NCI-H2029 treated with DMSO at 0.1 percent for 48 hours (cell line): ENCODE results near the gene CRKL.

Source experiments
- DNase-seq: peaks from one replicate; lab custom pipeline; 2025; lab: John Stamatoyannopoulos, UW

The CRKL gene

DNA sequence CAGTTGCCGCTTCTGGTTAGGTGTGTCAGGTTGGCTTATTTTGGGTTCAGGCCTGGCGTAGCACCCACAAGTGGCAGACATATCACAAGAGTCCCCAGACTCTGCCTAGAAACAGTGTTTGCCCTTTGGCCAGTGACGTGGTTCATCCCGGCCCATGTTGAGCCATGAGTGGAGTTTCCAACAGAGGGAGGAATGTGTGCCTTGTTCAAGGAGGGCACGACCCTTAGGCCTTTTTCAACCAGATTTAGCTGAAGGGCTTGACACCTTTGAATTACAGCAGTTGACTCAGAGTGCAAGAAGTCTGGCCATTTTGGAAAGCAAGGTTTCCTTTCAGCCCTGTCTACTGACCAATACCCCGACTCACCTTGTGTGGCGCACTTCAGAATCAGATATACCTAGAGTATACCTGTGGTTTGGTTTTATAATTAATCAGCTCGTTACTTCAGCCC is 34.7 kb downstream of the CRKL start:
- DNase-seq = no peak

DNA sequence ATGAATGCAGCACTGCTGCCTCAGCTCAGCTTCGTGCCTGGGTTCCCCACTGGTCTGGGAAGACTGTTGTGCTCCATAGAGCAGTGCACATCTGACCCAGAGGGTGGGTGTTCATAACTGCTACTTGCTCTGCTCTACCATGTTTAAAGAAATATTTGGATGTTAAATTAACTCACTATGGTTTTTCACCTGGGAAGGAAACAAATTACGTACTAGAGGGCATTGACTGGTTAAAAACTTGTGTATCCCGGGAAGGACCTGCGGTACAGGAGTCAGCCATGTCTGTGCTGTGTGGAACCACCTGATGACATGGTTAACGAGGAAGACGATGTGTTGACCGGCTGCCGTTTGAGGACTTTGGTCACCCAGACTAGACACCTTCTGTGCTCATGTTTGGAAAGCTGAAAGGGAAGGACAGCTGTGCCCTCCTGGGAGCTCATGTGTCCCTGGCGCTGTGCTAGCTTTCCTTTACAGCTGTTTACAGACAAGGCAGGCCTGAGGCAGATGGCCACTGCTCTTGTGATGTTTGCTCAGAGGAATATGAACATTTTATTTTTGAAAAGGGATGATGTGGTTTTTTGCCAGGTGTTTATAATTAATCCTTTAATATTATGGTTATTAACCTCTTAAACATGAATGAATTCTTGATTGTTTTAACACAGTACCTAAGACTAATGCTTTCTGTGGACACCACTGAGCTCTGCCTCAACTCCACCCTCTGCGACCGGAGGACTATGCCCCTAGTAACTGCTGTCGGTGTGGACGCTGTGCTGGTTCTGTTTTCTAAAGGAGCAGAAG is 35.5 kb downstream of the CRKL start:
- DNase-seq = peak; percentile 12

DNA sequence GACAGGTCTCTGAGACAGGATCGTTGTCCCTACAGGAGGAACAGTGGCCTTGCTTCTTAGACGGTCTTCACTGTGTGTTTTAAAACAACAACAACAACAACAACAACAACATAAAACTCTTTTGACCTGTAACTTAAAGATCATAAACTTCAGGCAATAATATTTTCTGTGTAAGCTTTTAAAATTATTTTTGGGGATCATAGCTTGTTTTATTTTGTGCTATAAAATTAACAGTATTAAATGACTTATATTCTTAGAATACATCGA is 36.1 kb downstream of the CRKL start:
- no peak for DNase-seq

DNA sequence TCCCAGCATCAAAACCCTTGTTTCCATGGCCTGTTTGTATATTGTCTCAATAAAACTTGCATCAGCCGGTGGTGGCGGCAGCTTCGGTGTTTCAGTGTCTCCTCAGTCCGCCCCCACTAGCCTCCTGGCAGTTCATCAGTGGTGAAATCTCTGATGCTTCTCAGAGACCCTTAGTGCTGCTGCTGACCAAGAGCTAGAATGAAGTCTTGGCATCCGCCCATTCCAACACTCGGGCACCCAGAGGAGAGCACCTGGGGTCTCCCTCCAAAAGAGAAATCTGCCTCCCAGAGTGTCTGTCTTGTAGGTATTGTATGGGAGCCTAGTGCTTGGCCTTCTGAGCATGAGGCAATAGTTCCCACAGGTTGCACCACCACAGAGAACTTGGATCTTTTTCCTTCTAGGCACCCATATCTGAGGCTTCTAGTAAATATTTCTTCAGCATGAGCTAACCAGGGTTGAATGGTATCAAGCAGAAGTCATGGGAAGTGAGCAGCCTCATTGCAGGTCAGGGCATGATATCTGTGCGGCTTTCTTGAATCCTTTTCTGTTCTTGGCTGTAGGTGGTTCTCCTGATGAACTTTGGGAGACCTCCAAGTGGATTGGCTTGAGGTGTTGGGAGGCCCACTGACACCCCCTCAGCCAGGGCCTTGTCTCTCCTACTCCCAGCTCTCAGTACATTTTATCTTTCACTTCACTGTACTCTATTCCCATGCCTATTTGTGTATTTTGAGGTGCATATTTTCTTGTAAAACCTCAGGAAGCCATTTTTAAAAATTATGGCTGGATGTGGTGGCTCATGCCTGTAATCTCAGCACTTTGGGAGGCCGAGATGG is 36.7 kb downstream of the CRKL start:
- no peak for DNase-seq

DNA sequence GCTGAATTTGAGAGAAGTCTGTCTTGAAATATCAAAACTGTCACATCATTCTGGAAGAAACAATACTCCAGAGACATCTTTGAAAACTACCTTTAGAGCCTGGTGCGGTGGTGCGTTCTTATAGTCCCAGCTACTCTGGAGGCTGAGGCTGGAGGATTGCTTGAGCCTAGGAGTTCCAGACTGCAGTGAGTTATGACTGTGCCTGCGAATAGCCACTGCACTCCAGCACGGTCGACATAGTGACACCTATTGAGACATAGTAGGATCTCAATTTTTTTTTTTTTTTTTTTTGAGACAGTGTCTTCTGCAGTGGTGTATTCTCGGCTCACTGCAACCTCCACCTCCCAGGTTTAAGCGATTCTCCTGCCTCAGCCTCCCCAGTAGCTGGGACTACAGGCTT is 38.3 kb downstream of the CRKL start:
- no peak for DNase-seq

DNA sequence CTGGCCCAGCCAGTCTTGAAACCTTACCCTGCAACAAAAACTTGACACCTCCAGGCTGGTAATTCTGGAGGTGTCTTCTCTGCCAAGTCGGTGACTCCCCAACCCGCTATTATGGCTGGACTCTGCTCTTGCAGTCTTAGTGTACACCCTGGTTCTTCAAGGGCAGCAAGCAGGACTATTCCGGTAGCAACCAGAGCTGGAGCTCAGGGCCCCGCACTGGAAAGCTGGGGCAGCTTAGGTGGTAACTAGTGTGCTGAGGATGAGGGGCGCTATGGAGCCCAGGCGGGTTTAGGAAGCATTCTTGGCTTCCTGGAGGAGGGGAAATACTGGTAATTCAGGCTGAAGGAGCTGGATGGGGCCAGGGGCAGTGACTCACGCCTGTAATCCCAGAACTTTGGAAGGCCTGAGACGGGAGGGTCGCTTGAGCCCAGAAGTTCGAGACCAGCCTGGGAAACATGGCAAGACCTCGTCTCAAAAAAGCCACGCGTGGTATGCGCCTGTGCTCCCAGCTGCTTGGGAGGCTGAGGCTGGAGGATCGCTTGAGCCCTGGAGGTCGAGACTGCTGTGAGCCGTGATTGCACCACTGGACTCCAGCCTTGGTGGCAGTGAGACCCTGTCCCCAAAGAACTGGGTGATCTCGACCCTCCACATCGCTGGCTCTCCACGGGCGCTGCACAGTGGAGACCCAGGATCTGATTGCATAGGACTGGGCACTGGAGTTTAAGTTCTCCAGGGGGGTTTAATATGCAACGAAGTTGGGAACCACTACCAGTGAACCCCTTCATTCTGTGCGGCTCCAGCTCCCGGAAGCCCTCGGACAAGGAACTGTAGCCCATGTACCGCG is 39.3 kb downstream of the CRKL start:
- no peak for DNase-seq

DNA sequence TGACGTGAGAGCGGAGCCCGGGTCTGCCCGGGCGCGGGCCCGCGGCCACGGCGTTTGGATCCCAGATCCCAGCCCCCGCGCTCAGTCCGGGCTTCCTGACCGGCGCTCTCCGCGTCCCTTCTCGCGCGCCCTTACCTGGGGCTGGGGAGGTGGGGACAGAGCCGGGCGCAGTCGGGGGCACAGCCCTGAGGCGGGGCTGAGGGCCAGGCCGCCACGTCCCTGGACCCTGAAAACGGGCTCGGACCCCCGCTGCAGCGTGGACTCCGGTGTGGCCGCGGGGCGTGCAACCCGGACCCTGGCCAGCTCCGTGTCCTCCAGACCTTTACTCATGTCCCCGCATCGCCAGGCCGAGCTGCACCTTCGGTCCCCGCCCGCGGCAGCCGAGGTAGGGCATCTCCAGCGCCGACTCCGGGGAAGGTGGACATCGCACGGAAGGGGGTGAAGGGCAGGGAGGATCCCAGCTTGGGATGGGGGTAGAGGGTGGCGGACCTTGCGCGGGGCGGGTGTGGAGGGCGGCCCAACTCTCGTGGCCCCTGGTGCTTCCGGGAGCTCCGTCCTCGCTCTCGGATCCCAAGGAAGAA is 40.0 kb downstream of the CRKL start:
- no peak for DNase-seq

DNA sequence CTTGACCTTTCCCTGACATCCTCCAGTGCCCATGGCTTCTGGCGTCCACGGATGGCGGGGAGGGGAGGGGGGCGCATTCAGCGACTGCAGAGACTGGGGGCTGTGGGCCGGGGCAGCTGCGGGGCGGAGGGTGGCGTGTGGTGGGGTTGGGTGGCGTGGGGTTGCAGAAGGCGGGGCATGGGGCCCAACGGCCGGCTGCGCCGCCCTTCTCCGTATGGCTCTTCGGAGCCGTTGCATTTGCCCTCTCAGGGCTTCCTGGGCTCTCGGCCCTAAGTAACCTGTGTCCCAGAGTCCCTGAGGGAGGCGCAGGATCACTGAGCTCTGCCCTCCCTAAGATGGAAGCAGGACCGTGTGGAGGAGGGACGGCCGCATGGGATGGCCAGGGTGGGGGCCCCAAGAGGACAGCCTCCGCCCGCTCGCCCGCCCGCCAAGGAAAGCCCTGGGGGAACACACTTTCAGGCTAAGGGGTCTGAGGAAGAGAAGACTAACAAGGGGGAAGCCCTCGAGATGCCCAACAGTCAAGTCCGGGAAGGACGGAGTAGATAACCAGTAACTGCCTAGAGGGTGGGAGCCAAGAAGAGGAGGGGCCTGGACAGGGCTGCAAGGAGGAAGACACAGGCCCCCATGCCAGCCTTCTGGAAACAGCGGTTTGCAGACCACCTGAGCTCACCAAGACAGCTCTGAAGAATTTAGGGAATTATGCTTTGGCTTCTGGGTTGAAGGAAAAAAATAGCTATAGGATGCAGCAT is 40.6 kb downstream of the CRKL start:
- DNase-seq = no peak

DNA sequence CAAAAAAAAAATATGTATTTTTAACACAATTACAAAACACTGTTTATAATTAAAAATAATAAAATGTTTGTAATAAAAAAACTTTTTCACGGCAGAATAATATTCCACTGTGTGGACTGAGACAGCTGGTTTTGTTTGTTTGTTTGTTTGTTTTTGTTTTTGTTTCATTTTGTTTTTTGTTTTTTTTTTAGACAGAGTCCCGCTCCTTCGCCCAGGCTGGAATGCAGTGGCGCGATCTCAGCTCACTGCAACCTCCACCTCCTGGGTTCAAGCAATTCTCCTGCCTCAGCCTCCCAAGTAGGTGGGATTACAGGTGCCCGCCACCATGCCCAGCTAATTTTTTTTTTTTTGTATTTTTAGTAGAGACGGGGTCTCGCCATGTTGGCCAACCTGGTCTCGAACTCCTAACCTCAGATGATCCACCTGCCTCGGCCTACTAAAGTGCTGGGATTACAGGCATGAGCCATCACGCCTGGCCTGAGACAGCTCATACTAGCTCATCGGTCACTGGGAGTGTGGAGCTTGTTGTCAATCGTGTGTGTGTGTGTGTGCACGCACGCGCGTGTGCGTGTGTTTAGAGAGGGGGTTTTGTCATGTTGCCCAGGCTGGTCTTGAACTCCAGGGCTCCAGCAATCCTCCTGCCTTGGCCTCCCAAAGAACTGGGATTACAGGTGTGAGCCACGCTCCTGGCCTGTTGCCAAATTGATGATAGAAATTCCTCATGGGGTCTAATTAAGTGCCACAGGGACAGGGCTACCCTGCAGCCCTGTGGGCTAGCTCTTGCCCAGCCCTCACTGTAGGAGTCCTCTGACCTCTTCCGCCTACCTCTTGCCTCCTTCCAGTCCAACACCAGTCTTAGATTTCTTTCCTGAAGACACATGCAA is 42.6 kb downstream of the CRKL start:
- no peak for DNase-seq

DNA sequence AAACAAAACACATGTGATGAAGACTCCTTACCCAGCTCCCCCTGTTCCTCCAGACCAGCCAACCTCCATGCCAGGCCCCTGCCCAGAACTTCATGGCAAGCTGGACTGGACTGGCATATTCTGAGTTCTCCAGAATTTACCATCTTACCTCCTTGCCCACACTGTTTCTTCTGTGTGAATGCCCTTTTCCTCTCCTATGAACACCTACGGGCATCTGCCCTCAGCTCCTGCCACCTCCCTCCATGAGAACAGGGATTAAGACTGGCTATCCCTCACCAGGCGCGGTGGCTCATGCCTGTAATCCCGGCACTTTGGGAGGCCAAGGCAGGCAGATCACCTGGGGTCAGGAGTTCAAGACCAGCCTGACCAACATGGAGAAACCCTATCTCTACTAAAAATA is 43.4 kb downstream of the CRKL start:
- no peak for DNase-seq

DNA sequence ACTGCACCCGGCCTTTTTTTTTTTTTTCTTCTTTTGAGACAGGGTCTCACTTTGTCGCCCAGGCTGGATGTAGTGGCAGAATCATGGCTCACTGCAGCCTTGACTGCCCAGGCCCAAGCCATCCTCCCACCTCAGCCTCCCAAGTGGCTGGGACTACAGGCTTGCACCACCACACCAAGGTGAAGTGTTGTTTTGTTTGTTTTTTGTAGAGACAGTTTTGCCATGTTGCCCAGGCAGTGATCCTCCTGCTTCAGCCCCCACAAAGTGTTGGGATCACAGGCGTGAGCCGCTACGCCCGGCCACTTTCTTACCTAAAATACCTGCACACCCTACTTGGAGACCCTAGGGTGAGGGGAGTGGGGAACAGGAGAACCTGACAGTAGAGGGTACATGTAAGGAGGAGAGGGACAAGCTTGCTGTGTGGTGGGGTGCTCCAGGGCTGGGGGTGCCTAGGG is 45.3 kb downstream of the CRKL start:
- no peak for DNase-seq

DNA sequence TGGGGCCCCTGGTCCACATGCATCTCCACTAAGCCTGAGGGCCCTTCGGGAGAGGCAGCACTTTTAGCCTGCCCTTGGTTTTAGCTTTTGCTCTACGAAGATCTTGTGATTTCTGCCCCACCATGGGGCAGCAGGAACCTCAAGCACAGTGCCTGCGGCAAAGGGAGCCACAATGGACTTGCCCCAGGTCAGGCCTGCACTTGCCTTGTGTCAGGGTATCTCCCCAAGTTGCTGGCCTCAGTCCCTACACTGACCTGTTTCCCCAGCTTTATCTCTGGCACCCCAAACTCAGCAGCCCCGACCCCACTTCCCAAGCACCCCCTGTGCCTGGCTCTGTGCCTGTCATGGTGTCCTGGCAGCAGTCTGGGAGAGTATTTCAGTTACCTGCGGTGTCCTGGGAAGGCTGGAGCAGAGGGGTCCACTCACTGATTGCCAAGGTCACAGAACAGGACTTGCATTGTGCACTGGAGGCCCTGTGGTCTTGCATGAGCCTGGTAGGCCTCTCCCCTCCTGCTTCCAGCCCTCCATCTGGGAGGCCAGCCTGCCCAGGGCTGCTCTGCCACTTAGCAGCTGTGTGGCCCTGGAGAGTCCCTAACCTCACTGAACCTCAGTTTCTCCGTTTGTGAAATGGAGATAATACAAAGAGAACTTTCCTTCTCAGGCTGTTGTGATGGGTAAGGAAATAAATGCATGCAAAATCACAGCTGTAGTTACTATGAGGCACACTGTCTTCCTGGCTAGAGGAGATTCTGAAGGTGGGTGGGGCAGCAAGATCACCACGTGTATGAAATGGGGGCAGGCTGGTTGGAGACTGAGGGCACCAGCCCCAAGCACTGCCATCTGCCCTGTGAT is 46.2 kb downstream of the CRKL start:
- DNase-seq = no peak

DNA sequence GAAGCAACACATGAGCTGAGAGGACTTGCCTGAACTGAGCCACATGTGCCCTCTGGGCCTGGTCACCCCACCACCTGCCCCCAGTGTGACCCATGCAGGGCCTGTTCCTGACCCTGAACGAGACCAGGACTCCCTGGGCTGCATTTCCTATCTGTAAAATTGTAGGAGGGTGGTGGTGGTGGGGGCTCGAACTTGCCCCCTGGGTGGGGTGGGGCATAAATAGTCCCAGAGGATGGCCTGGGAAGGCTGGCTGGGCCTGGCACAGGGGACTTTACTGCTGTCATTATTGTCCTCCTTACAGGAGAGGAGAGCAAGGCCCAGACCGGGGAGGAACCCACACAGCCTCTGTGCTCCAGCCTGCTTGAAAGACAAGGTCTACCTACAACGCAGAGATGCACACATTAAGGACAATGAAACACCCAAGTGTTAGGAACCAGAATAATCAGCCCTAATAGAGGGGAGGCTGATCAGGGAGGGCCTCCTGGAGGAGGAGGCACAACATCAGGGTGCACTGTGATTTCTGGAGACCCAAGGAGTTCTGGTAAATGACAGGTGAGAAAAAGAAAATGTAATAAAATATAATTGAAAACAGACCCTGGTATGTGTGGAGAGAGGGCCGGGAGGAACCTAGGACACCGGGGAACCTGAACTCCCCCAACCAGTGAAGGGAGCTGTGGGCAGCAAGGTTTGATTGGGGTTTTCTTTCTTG is 47.0 kb downstream of the CRKL start:
- no peak for DNase-seq

DNA sequence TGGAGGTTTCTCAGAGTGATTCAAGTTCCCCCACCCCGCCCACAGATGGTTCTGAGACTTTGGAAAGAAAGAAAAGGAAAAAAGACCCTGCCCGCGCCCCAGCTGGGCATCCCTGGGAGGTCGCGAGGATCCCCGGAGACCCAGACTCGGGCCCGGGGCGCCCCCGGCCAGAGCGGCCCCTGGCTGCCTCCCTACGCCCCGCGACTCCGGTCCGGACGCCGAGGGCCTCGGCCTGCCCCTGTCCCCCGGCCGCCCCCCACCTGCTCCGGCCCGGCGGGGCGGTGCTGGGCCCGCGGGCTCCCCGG is 47.5 kb downstream of the CRKL start:
- DNase-seq = no peak

DNA sequence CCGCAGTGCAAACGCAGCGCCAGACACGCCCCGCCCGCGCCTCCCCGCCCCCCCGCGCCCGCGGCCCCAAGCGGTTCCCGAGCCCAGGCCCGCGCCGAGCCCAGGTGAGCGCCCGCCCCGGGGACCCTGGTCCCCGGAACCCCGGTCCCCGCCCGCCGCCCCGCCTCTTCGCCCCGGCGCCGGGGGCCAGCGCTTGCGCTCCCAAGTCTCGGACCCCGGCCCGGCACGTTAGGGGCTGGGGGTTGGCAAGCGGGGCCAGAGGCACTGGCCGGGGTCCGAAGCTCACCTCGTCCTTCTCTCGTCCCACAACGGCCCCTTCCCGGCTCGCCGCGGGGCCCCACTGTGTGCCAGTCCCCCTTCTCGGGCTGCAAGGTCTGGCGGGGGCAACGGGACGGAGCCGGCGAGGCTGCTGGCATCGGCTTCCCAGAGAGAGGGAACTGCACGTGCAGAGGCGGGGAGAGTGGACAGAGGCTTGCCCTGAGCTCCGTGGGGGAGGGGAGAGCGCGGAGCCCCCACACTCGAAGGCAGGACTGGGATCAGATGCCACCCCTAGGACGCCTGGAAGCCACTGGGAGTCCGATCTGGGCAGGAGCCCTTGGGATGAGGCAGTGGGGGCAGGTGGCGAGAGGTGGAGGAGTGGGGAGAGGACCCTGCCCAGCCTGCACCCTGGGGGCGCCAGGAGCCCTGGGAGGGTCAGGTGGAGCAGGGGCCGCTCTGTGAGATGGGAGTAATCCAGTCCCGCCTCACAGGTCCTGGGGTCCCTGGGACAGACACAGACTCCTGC is 48.1 kb downstream of the CRKL start:
- DNase-seq = no peak

DNA sequence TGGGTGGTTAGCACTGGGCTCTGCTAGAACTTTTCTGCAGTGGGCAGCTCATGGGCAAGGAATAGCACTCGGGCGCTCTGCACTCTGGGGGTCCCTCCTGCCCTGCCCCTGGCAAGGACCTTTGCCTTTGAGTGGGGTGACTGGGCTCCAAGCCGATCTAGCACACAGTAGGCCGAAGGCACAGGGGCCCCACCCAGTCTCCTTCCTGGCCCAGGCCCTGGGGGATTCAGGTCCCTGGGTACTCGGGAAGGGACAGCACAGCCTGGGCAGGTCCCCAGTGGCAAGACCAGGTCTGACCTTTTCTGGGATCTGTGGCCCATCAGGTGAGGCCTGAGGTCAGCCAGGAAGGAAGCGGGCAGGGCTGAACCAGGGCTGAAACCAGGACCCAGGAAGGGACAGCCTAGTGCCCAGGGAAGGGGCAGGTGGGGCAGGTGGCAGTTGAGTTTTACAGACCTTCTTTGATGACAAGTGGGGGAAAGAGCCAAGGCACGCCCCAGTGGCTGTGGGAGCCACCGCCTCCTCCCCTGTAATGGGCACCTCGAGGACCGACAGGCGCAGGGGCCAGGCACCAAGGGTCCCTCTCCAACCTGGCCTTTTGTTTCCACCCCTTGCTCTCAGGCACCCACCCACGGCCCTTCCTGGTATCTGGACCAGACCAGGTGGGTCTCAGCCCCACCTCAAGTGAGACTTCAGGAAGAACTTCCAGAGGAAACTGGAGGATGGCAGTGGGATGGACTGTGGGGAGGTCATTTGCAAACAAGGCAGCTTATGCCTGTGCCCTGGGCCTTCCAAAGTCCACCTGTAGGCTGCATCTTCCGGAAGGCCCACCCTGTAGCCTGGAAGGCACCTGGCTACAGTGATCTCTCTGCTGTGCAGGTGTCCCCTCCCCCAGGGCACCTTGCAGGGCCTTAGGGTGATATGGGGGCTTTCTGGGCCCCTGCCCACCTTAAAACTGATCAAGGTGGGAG is 49.0 kb downstream of the CRKL start:
- no peak for DNase-seq
